Nephron (organoid): ENCODE results near the gene MYEOV.

Source experiments
- H3K27ac Mint-ChIP-seq, 3 experiments: 2 replicates each; pipeline ENCODE4 v1.8.0; 2020; ENCODE audit warnings: mixed read lengths in 3 of 3, mild to moderate bottlenecking in 2 of 3, moderate library complexity in 1 of 3
- H3K27me3 Mint-ChIP-seq: 2 replicates; pipeline ENCODE4 v1.8.0; 2021; ENCODE audit warnings: low read depth, mild to moderate bottlenecking, moderate library complexity, mixed read lengths
- H3K36me3 Mint-ChIP-seq: 2 replicates; pipeline ENCODE4 v1.8.0; 2020; ENCODE audit warnings: low read depth, mixed read lengths
- H3K4me1 Mint-ChIP-seq: 2 replicates; pipeline ENCODE4 v1.8.0; 2020; ENCODE audit warnings: mixed read lengths
- H3K4me3 Mint-ChIP-seq, 3 experiments: 2 replicates each; pipeline ENCODE4 v1.8.0; 2020; ENCODE audit warnings: mild to moderate bottlenecking in 3 of 3, mixed read lengths in 3 of 3, moderate library complexity in 2 of 3
- H3K9me3 Mint-ChIP-seq: 2 replicates; pipeline ENCODE4 v1.8.0; 2020; ENCODE audit warnings: mixed read lengths
- TF ChIP-seq, protein P1 (sequence below), 3 experiments: fragments of 200-600 bp; sonication (generic); IDR thresholded peaks; one replicate each; pipeline ENCODE4 v1.5.0; 2021; ENCODE audit warnings: antibody characterized with exemption in 3 of 3; ENCODE audit not compliant: unreplicated experiment in 3 of 3

Gene MYEOV

GRCh38 chr11:69307421-69307820 is 13.5 kb downstream of the MYEOV start:
- Mint-ChIP-seq H3K27me3 (peaks cover 17% of the 10 kb centered on the region), H3K4me3 (no peak overlapping the region), H3K4me1 (peaks cover 48% of the 10 kb centered on the region), H3K27ac (peak overlapping the region in 1 of 3 experiments; percentile 11), H3K9me3 (no peaks in the 10 kb centered on the region), H3K36me3 (no peaks in the 10 kb centered on the region)
- TF ChIP-seq, protein P1, sequence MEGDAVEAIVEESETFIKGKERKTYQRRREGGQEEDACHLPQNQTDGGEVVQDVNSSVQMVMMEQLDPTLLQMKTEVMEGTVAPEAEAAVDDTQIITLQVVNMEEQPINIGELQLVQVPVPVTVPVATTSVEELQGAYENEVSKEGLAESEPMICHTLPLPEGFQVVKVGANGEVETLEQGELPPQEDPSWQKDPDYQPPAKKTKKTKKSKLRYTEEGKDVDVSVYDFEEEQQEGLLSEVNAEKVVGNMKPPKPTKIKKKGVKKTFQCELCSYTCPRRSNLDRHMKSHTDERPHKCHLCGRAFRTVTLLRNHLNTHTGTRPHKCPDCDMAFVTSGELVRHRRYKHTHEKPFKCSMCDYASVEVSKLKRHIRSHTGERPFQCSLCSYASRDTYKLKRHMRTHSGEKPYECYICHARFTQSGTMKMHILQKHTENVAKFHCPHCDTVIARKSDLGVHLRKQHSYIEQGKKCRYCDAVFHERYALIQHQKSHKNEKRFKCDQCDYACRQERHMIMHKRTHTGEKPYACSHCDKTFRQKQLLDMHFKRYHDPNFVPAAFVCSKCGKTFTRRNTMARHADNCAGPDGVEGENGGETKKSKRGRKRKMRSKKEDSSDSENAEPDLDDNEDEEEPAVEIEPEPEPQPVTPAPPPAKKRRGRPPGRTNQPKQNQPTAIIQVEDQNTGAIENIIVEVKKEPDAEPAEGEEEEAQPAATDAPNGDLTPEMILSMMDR (IDR thresholded peaks at IDR 0.05; ENCODE audit: unreplicated experiment in 3 of 3) = no peak

GRCh38 chr11:69307871-69308431 is 14.0 kb downstream of the MYEOV start:
- peak overlapping the region in 1 of 3 experiments; percentile 11 for H3K27ac Mint-ChIP-seq
- H3K4me1 Mint-ChIP-seq = peaks cover 49% of the 10 kb centered on the region
- TF ChIP-seq, protein P1 (IDR thresholded peaks at IDR 0.05; ENCODE audit: unreplicated experiment in 3 of 3) = no peak
- no peaks in the 10 kb centered on the region for H3K36me3 Mint-ChIP-seq
- H3K9me3 Mint-ChIP-seq = no peaks in the 10 kb centered on the region
- no peak overlapping the region for H3K4me3 Mint-ChIP-seq
- H3K27me3 Mint-ChIP-seq = peaks cover 14% of the 10 kb centered on the region

- TF ChIP-seq, protein P1 (IDR thresholded peaks at IDR 0.05; ENCODE audit: unreplicated experiment in 3 of 3) = no peak
- Mint-ChIP-seq H3K36me3 (no peaks in the 10 kb centered on the region), H3K9me3 (no peaks in the 10 kb centered on the region), H3K27me3 (peaks cover 10% of the 10 kb centered on the region), H3K4me3 (no peak overlapping the region), H3K4me1 (peaks cover 48% of the 10 kb centered on the region), H3K27ac (peak overlapping the region in 1 of 3 experiments; percentile 11)
These were observed 14.5 kb downstream of the MYEOV start for GRCh38 chr11:69308491-69308911.

GRCh38 chr11:69308936-69309615 is 15.1 kb downstream of the MYEOV start:
- H3K4me3 Mint-ChIP-seq = no peak overlapping the region
- peak overlapping the region in 2 of 3 experiments; percentile 26 to 63 for H3K27ac Mint-ChIP-seq
- peaks cover 48% of the 10 kb centered on the region for H3K4me1 Mint-ChIP-seq
- H3K36me3 Mint-ChIP-seq = no peaks in the 10 kb centered on the region
- no peaks in the 10 kb centered on the region for H3K9me3 Mint-ChIP-seq
- TF ChIP-seq, protein P1 (IDR thresholded peaks at IDR 0.05; ENCODE audit: unreplicated experiment in 3 of 3) = no peak
- peaks cover 10% of the 10 kb centered on the region for H3K27me3 Mint-ChIP-seq

GRCh38 chr11:69309631-69310280 is 15.8 kb downstream of the MYEOV start:
- Mint-ChIP-seq H3K4me3 (no peak overlapping the region), H3K4me1 (peaks cover 48% of the 10 kb centered on the region), H3K27me3 (peaks cover 10% of the 10 kb centered on the region), H3K27ac (peak overlapping the region; percentile 8 to 63 (median 26)), H3K36me3 (no peaks in the 10 kb centered on the region), H3K9me3 (no peaks in the 10 kb centered on the region)
- TF ChIP-seq, protein P1 (IDR thresholded peaks at IDR 0.05; ENCODE audit: unreplicated experiment in 3 of 3) = no peak
